ENCODE measurements around the gene HCRT. TPM values are rescaled to one million over a fixed set of nuclear protein-coding genes. Genes with fewer than 3 reads are reported as not detected.
"Not testable (repeated sequence)": the region's sequence is repeated elsewhere in the genome, so short reads cannot be mapped to it uniquely, and the experiment has no call there.

The HCRT gene
- total RNA-seq, 2 experiments from 2014 or later: not detected

DNA sequence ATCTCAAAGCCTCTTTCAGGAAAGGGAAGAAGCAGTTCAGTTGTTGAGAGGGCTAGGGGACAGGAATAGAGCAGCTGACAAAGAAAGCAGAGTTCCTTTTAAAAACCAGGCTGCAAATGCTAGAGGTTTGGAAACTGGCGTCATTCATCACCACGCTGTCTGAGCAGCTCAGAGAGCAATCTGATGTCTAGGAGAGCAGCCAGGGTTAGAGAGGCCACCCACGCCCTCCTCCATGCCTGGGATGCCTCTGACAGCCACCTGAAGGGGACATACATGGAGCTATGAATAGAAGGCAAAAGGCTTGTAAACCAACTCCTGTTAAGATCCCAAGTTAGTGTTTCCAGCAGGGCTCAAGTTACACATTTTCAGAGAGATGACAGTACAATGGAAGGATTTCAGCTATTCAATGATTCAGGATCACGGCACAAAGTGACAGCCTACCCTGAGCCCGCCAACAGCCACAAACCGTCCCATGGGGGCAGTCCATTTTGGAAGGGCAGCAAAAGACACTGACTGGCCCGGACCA is 42.8 kb downstream of the HCRT start:
- ChIA-PET POLR2A (interaction anchor here (0.5 to 1.6 kb wide), 4 partner anchors 9 to 1986 kb away, joined by 3 to 4 read pairs (median 4); no protein-coding TSS in a partner anchor), CTCF (ENCODE audit: unreplicated experiment) (no interaction called here)
- Histone ChIP-seq H3K9me3 (ENCODE audit: low read length) (no peaks in the 10 kb centered on the region), H3K4me3 (ENCODE audit: low read depth, low read length, poor library complexity, severe bottlenecking) (no peak overlapping the region), H3K36me3 (ENCODE audit: insufficient read depth, low read length) (peaks cover 58% of the 10 kb centered on the region), H3K4me2 (ENCODE audit: low read length) (no peak overlapping the region), H3K4me1 (ENCODE audit: insufficient read depth, low read length, poor library complexity, severe bottlenecking) (peaks cover 22% of the 10 kb centered on the region), H3K27ac (ENCODE audit: low read depth, low read length, poor library complexity, severe bottlenecking) (no peak overlapping the region), H4K20me1 (ENCODE audit: insufficient read depth, low read length) (no peaks in the 10 kb centered on the region), H3K9me2 (ENCODE audit: insufficient read depth, low read length) (no peaks in the 10 kb centered on the region), H3K79me2 (ENCODE audit: insufficient read depth, low read depth, low read length) (peaks cover 31% of the 10 kb centered on the region), H2AFZ (ENCODE audit: low read length) (no peak overlapping the region)
- no peak for DNase-seq (ENCODE audit: low spot score)
- no TSS peak for BruUV-seq (replicated peaks)
- intact Hi-C loops (cut with micrococcal nuclease; ENCODE audit: unreplicated experiment): no loop called here
- TF ChIP-seq CTCF (conservative IDR thresholded peaks at IDR 0.05; ENCODE audit: low read length): no peak
- no peak for TF ChIP-seq EZH2phosphoT487 (IDR thresholded peaks at IDR 0.05; ENCODE audit: borderline replicate concordance, low read depth, low read length)

DNA sequence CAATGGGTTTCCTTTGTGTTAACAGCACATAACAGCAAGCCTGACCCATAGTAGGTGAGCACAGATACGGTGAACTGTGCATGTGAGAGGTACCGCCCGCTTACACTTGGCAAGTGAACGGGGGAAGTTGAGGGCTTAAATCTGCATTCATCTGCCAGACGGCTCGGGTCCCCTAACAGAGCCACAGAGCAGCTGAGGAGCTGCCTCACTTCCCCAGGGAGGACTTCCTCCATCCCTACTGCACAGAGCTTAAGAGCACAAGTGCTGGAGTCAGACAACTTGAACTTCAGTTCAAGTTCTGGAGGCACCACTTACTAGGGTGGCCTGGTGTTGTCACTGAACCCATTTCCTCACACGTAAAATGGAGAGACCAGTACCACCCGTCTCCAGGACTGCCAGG is 43.9 kb downstream of the HCRT start:
- no peaks in the 10 kb centered on the region for H3K9me2 ChIP-seq (ENCODE audit: insufficient read depth, low read length)
- H2AFZ ChIP-seq (ENCODE audit: low read length): no peak overlapping the region
- no peak overlapping the region for H3K27ac ChIP-seq (ENCODE audit: low read depth, low read length, poor library complexity, severe bottlenecking)
- intact Hi-C loops (cut with micrococcal nuclease; ENCODE audit: unreplicated experiment): no loop called here
- H3K79me2 ChIP-seq (ENCODE audit: insufficient read depth, low read depth, low read length): peaks cover 42% of the 10 kb centered on the region
- no peaks in the 10 kb centered on the region for H4K20me1 ChIP-seq (ENCODE audit: insufficient read depth, low read length)
- peaks cover 60% of the 10 kb centered on the region for H3K36me3 ChIP-seq (ENCODE audit: insufficient read depth, low read length)
- no TSS peak for BruUV-seq (replicated peaks)
- no peaks in the 10 kb centered on the region for H3K9me3 ChIP-seq (ENCODE audit: low read length)
- H3K4me2 ChIP-seq (ENCODE audit: low read length): no peak overlapping the region
- H3K4me3 ChIP-seq (ENCODE audit: low read depth, low read length, poor library complexity, severe bottlenecking): no peak overlapping the region
- TF ChIP-seq EZH2phosphoT487 (IDR thresholded peaks at IDR 0.05; ENCODE audit: borderline replicate concordance, low read depth, low read length): no peak
- no peak for TF ChIP-seq CTCF (conservative IDR thresholded peaks at IDR 0.05; ENCODE audit: low read length)
- DNase-seq (ENCODE audit: low spot score): no peak
- H3K4me1 ChIP-seq (ENCODE audit: insufficient read depth, low read length, poor library complexity, severe bottlenecking): peaks cover 32% of the 10 kb centered on the region
- POLR2A ChIA-PET: no interaction called here
- CTCF ChIA-PET (ENCODE audit: unreplicated experiment): no interaction called here

- Histone ChIP-seq H3K79me2 (ENCODE audit: insufficient read depth, low read depth, low read length) (peaks cover 49% of the 10 kb centered on the region), H3K4me1 (ENCODE audit: insufficient read depth, low read length, poor library complexity, severe bottlenecking) (peaks cover 39% of the 10 kb centered on the region), H3K36me3 (ENCODE audit: insufficient read depth, low read length) (peaks cover 60% of the 10 kb centered on the region)
- H3K9me3 ChIP-seq (ENCODE audit: low read length); H3K4me2 ChIP-seq (ENCODE audit: low read length); H2AFZ ChIP-seq (ENCODE audit: low read length); H3K9me2 ChIP-seq (ENCODE audit: insufficient read depth, low read length); DNase-seq (ENCODE audit: low spot score); CTCF ChIA-PET (ENCODE audit: unreplicated experiment); BruUV-seq (replicated peaks); H4K20me1 ChIP-seq (ENCODE audit: insufficient read depth, low read length); H3K4me3 ChIP-seq (ENCODE audit: low read depth, low read length, poor library complexity, severe bottlenecking); H3K27ac ChIP-seq (ENCODE audit: low read depth, low read length, poor library complexity, severe bottlenecking); intact Hi-C loops (cut with micrococcal nuclease; ENCODE audit: unreplicated experiment): not testable (repeated sequence)
- POLR2A ChIA-PET: interaction anchor here (0.6 kb wide), 1 partner anchor 73 kb away, joined by 3 read pairs; no protein-coding TSS in a partner anchor
Observed at GRCh38 chr17:42140690-42141089, 44.6 kb downstream of the HCRT start.

Measured in OCI-LY7 (cell line).